Measurements from ENCODE around the gene HDHD5.

The HDHD5 gene

DNA sequence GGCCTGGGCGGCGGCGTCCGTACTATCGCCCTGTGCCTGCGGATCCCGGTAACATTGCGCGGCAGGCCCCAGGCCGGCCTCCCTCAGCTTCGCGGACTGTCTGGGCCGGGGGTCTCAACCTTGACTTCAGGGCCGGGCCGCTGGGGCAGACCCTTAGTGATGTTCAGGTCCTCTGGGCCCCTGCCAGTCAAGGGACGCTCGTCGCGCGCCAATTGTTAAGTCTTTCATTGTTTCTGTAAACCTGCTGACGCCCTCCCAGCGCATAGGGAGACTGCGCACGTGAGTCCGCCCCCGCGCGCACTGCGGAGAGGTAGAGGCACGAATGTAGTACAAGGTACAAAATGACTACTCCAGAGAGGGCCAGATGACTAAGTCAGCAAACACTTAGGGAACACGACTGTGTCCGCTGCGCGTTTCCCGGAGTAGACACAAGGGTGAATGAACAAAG is 451 bp upstream of the HDHD5 start:
- H3K4me3 ChIP-seq (ENCODE audit: low read depth, low read length), result peak overlapping the region; percentile 67
- TF ChIP-seq POLR2A (IDR thresholded peaks at IDR 0.05; ENCODE audit: extremely low read depth, insufficient read length), result no peak
- DNase-seq (ENCODE audit: low read depth), result peak; percentile 56

DNA sequence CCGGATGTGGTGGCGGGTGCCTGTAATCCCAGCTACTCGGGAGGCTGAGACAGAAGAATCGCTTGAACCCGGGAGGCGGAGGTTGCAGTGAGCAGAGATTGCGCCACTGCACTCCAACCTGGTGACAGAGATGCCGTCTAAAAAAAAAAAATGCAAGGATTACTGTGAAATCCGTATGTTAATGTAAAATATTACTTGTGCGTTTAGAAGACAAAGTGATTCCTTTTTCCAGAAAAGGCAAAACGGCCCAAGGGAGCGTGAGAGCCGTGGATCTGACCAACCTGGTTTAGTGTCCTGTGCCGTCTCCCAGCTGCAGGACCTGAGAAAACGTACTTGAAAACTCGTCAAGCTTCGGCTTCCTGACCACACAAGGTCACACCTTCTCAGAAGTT is 905 bp downstream of the HDHD5 start:
- peak overlapping the region; percentile 81 for H3K4me3 ChIP-seq (ENCODE audit: low read depth, low read length)
- TF ChIP-seq, protein P1, sequence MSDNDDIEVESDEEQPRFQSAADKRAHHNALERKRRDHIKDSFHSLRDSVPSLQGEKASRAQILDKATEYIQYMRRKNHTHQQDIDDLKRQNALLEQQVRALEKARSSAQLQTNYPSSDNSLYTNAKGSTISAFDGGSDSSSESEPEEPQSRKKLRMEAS (IDR thresholded peaks at IDR 0.05; ENCODE audit: low read depth, low read length), result no peak
- TF ChIP-seq POLR2A (IDR thresholded peaks at IDR 0.05; ENCODE audit: extremely low read depth, insufficient read length) (no peak), MYC (IDR thresholded peaks at IDR 0.05; ENCODE audit: low read depth, low read length) (no peak)
- TF ChIP-seq, protein P2, sequence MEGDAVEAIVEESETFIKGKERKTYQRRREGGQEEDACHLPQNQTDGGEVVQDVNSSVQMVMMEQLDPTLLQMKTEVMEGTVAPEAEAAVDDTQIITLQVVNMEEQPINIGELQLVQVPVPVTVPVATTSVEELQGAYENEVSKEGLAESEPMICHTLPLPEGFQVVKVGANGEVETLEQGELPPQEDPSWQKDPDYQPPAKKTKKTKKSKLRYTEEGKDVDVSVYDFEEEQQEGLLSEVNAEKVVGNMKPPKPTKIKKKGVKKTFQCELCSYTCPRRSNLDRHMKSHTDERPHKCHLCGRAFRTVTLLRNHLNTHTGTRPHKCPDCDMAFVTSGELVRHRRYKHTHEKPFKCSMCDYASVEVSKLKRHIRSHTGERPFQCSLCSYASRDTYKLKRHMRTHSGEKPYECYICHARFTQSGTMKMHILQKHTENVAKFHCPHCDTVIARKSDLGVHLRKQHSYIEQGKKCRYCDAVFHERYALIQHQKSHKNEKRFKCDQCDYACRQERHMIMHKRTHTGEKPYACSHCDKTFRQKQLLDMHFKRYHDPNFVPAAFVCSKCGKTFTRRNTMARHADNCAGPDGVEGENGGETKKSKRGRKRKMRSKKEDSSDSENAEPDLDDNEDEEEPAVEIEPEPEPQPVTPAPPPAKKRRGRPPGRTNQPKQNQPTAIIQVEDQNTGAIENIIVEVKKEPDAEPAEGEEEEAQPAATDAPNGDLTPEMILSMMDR (IDR thresholded peaks at IDR 0.05; ENCODE audit: low read depth, low read length), result no peak
- DNase-seq (ENCODE audit: low read depth), result no peak

DNA sequence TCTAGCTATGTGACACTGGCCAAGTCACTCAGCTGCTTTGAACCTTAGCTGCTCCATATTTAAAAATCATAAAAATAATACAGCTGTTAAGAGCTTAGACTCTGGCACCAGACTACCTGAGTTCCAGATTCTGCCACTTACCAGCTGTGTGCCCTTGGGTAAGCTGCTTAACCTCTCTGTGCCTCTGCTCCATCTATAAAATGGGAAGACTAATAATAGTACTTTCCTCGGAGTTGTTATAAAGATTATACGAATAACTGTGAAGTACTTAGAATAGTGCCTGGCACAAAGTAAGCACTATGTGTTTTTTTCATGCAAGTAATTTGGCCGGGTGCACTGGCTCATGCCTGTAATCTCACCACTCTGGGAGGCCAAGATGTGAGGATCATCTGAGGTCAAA is 1.4 kb downstream of the HDHD5 start:
- TF ChIP-seq MYC (IDR thresholded peaks at IDR 0.05; ENCODE audit: low read depth, low read length), result no peak
- TF ChIP-seq, protein P2 (IDR thresholded peaks at IDR 0.05; ENCODE audit: low read depth, low read length), result no peak
- TF ChIP-seq, protein P1 (IDR thresholded peaks at IDR 0.05; ENCODE audit: low read depth, low read length), result no peak
- TF ChIP-seq POLR2A (IDR thresholded peaks at IDR 0.05; ENCODE audit: extremely low read depth, insufficient read length), result no peak
- DNase-seq (ENCODE audit: low read depth), result no peak
- peak overlapping the region; percentile 81 for H3K4me3 ChIP-seq (ENCODE audit: low read depth, low read length)

DNA sequence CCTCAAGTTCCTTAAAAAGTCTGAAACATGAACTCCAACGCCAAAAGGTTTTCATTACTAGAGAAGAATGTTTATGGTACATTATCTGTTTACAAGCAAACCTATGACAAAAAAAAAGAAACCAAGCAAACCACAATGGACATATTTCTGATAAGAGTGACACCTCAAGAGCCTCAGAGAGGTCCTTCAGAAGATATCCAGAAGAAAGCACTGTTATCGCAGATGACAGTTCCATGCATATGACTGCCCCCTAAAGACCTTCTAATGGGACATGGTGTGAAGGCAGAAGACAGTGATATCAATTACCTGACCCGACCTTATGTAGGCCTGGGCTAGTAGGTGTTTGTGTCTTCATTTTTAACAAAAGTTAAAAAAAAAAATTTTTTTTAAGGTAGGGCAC is 3.1 kb downstream of the HDHD5 start:
- TF ChIP-seq, protein P2 (IDR thresholded peaks at IDR 0.05; ENCODE audit: low read depth, low read length), result no peak
- TF ChIP-seq POLR2A (IDR thresholded peaks at IDR 0.05; ENCODE audit: extremely low read depth, insufficient read length) (no peak), MYC (IDR thresholded peaks at IDR 0.05; ENCODE audit: low read depth, low read length) (no peak)
- TF ChIP-seq, protein P1 (IDR thresholded peaks at IDR 0.05; ENCODE audit: low read depth, low read length), result no peak
- peak overlapping the region; percentile 32 for H3K4me3 ChIP-seq (ENCODE audit: low read depth, low read length)
- peak; percentile 37 for DNase-seq (ENCODE audit: low read depth)

DNA sequence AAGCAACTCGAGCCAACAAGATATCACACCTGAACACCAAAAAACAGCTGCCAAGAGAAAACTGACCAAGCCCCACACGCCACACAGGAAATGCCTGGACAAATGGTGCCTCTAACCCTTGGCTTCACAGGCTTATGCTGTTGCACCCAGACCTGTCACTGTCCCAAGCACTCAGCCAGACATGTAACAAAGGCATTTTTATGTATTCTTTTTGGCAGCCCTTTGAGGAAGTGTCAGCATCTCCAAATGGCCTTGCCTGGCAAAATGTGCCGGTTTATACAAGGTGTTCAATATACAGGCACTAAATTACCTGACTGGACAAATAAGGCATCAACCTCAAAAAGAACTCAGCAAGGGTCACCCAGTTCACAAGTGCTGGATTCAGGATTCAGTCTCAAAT is 6.1 kb downstream of the HDHD5 start:
- no peak overlapping the region for H3K4me3 ChIP-seq (ENCODE audit: low read depth, low read length)
- TF ChIP-seq, protein P1 (IDR thresholded peaks at IDR 0.05; ENCODE audit: low read depth, low read length), result no peak
- TF ChIP-seq POLR2A (IDR thresholded peaks at IDR 0.05; ENCODE audit: extremely low read depth, insufficient read length), result no peak
- TF ChIP-seq, protein P2 (IDR thresholded peaks at IDR 0.05; ENCODE audit: low read depth, low read length), result no peak
- no peak for TF ChIP-seq MYC (IDR thresholded peaks at IDR 0.05; ENCODE audit: low read depth, low read length)
- no peak for DNase-seq (ENCODE audit: low read depth)

DNA sequence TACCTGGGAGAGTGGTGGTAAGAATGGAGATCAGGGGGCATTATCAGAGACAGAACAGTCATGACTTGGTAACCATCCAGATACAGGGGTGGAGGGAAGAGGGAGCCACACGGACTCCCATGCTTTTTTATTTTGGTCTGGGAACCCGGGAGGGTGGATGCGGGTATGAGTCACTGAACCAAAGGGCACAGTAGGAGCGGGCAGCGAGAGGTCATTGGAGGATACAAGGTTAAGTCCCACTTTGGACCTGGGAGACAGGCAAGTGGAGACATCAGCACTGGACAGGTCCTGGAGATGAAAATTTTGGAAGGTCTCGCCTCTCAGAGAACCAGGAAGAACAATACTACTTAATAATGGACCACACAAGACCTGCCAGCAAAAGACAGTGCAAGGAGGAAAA is 6.7 kb downstream of the HDHD5 start:
- TF ChIP-seq, protein P2 (IDR thresholded peaks at IDR 0.05; ENCODE audit: low read depth, low read length), result no peak
- TF ChIP-seq POLR2A (IDR thresholded peaks at IDR 0.05; ENCODE audit: extremely low read depth, insufficient read length) (no peak), MYC (IDR thresholded peaks at IDR 0.05; ENCODE audit: low read depth, low read length) (no peak)
- TF ChIP-seq, protein P1 (IDR thresholded peaks at IDR 0.05; ENCODE audit: low read depth, low read length), result no peak
- no peak overlapping the region for H3K4me3 ChIP-seq (ENCODE audit: low read depth, low read length)
- no peak for DNase-seq (ENCODE audit: low read depth)
